GM21786 (cell line): ENCODE data around the gene OR52E4.
A peak's percentile ranks its signal among the peaks of the same experiment; 100 is the strongest.

ENCODE experiments used
- ATAC-seq: cut with Tn5 transposase; IDR thresholded peaks from one replicate; pipeline ENCODE4 v1.9.1; 2021; ENCODE audit not compliant: unreplicated experiment

OR52E4 gene

GRCh38 chr11:5880329-5880728, at the start of gene OR52E4:
TSS of gene OR52E4 (plus strand) at chr11:5880629. CDS start at chr11:5884293, 3,664 bp downstream.
- no peak for ATAC-seq

DNA sequence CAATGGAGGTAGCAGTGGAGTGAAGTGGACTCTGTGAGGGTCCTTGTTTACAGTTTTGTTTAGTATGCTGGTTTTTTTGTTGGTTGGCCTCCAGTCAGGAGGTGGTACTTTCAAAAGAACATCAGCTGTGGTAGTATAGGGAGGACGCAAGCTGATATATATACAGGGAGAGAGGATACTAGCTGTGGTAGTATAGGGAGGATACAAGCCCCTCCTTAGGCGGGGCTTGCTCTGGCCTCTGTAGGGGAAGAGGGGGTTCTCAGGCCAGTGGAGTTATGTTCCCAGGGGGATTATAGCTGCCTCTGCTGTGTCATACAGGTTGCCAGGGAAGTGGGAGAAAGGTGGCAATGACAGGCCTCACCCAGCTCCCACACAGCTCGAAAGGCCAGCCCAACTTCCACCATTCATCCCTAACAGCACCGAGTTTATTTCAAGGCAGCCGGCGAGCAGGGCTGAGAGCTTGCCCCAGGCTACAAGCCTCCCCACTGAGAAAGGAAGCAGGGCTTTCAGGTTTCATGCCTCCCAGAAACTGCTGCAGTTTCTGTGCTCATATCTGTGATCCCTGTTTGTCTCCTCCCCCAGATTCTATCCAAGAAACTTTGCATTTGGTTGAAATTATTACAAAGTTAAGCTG, 49.1 kb upstream of the OR52E4 start:
- no peak for ATAC-seq

- ATAC-seq, result no peak
These were observed 47.0 kb upstream of the OR52E4 start for GRCh38 chr11:5833446-5833845.

DNA sequence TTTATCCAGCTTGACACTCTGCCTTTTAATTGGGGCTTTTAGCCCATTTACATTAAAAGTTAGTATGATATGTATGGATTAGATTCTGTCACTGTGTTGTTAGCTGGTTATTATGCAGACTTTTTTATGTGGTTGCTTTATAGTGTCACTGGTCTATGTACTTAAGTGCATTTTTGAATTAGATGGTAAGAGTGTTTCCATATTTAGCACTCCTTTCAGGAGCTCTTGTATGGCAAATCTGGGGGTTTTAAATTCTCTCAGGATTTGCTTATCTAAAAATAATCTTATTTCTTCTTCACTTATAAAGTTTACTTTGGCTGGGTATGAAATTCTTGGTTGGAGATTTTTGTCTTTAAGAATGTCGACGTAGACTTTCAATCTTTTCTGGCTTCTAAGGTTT, 42.7 kb upstream of the OR52E4 start:
- ATAC-seq, result no peak

- ATAC-seq, result no peak
These were observed 38.6 kb upstream of the OR52E4 start, which contains the start of gene OR52E6 for GRCh38 chr11:5841797-5842196. TSS of gene OR52E6 (minus strand) at chr11:5841897. CDS start at chr11:5841897, 0 bp downstream.

- no peak for ATAC-seq
These were observed 33.7 kb upstream of the OR52E4 start for GRCh38 chr11:5846701-5847100.

DNA sequence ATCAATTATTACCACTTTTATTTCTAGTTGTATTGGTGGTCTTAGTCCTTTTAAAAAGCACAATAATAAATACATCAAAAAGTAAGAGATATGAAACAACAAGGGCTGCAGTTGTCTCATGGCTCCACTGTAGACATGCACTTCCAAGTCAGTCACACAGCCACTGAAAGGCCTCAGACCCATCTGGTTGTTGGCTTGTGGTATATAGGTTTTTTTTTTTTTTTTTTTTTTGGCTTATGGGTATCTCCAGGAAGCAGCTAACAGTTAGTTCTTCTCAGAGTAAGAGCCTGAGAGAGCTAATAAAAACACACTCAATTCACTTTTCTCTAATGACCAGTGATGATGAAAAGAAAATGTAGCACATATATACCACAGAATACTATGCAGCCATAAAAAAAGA, 32.7 kb upstream of the OR52E4 start:
- ATAC-seq, result no peak

DNA sequence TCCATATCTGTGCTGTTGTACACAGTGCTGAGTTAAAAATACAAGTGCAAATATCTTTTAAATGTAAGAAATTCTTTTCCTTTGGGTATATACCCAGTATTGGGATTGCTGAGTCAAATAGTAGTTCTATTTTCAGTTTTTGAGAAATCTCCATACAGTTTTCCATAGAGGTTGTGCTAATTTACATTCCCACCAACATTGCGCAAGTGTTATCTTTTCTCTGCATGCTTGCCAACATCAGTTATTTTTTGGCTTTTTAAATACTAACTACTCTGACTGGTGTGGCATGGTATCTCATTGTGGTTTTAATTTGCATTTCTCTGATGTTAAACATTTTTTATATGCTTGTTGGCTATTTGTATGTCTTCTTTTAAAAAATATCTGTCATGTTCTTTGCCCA, 29.4 kb upstream of the OR52E4 start:
- no peak for ATAC-seq

- ATAC-seq, result no peak
These were observed 22.8 kb upstream of the OR52E4 start, which contains the start of gene OR52E8 for GRCh38 chr11:5857590-5857989. TSS of gene OR52E8 (minus strand) at chr11:5857690. CDS start at chr11:5857690, 0 bp downstream.

GRCh38 chr11:5865826-5866225, 14.6 kb upstream of the OR52E4 start:
- no peak for ATAC-seq

GRCh38 chr11:5878564-5878963, 1.9 kb upstream of the OR52E4 start:
- no peak for ATAC-seq

DNA sequence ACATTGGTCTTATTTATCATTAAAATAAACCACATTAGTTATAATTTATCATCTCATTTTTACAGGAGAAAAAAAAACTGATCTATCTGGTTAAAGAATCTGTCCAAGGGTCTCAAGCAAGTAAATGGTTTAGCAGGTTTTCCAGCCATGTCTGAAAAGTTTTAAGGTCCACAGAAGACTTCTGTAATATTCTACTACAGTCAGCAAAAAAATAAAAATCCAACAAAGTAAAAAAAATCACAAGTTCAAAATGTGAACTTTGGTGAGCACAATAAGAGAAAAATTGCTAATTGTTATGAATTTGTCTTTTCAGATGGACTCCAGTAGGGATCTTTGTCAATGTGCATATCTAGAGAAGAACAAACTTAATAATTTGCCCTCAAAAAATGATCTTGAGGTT, 1.3 kb downstream of the OR52E4 start:
- no peak for ATAC-seq

- no peak for ATAC-seq
These were observed 6.7 kb downstream of the OR52E4 start for GRCh38 chr11:5887172-5887571.

DNA sequence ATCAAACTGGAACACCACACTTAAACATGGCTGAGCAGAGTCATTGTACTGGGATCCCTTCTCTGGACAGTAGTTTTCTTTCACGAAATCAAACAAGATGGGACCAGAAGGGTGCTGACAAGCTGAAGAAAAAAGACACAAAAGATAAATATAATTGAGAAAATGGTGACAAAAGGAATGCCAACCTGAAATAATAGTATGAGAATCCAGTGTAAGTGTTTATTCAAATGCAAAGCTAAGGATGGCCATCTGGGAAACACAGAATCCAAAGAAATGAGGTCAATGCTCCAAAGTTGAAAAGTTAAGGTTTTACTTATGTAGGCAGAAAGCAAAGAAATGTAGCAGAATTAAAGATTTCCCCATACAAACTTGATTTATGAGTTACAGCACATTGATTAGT, 7.2 kb downstream of the OR52E4 start:
- ATAC-seq, result no peak

DNA sequence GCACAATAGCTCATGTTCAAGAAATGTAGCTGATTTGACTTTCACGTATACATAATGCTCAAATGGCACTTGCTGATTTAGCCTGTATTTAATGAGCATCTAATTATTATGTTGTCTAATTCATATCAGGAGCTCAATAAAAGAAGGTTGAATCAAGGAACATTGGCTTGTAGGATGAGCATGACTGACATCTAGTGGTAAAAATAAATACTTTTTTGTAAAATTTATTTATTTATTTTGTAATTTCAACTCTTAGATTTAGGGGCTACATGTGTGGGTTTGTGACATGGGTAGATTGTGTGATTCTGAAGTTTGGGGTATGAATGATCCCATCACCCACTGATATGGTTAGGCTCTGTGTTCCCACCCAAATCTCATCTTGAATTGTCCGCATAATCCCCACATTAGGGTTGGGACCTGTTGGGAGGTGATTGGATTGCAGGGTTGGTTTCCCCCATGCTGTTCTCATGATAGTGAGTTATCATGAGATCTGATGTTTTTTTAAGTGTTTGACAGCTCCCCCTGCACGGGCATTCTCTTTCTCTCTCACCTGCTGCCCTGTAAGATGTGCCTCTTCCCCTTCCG, 10.9 kb downstream of the OR52E4 start:
- ATAC-seq, result no peak

DNA sequence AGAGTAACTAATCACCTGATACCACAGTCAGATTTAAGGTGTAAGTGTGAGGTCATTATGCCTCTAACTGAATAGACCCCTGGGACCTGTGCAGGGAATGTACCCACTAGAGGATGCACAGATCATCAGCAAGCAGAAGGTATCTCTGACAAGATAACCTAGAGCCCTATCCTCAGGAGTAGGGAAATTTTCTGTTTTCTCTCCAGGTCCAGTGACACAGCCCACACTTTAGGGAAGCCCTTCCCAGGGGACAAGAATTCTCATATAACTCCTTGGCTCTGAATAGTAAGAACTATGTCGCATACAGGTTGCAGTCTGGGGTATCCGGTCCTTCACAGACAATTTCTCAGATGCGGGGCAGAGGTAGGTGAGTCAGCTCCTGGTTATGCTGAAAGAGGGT, 12.5 kb downstream of the OR52E4 start, which contains the start of gene OR52E5:
TSS of gene OR52E5 (plus strand) at position 301 of the 400 bp plus-strand sequence. CDS start 7,569 bp downstream, outside the sequence.
- ATAC-seq, result no peak

DNA sequence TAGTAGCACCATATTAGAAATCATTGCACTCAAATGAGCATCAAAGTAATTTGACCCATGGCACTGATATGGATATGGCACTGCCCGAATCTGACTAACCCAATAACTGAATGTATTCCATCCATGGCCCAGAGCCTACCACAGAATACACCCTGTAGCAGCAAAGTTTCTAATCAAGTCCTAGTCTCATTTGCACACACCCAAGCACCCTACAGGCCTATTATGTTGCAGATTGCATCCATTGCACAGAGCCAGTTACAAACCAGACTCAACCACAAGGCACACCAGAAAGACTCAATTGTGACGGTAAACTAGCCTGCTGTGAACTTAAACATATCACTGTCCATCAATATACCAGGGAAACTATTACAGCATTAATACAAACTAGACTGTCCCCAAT, 19.1 kb downstream of the OR52E4 start:
- no peak for ATAC-seq

DNA sequence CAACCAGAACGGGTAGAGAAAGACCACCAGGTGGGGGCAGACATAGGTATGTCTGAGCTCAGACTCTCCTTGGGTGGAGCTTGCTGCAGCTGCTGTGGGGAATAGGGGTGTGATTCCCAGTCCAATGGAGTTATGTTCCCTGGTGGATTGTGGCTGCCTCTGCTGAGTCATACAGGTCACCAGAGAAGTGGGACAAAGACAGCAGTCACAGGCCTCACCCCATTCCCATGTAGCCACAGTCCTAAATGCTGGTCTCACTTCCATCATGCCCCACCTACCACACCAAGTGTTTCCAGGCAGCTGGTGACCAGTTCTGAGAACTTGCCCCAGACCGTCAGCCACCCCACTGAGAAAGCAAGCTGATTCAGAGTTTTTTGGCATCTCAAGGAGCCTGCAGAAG, 30.1 kb downstream of the OR52E4 start:
- ATAC-seq, result no peak

DNA sequence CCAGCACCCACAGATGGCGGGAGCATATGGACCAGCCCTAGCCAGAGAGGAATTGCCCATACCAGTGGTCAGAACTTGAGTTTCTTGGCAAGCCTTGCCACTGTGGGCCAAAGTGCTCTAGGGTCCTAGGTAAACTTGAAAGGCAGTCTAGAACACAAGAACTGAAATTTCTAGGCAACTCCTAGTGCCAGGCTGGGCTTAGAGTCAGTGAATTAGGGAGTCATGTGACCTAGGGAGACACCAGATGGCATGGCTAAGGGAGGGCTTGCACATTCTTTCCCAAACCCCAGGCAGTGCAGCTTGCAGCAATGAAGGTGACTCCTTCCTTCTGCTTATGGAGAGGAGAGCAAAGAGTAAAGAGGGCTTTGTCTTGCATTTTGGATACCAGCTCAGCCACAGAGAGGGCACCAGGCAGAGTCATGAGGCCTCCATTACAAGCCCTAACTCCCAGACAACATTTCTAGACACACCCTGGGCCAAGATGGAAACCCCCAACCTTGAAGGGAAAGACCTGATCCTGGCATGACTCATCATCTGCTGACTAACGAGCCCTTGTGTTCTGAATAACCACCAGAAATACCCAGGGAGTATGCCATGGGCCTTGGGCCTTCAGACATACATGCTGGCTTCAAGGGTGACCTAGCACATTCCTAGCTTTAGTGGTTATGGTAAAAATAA, 42.5 kb downstream of the OR52E4 start:
- ATAC-seq, result peak; percentile 76

DNA sequence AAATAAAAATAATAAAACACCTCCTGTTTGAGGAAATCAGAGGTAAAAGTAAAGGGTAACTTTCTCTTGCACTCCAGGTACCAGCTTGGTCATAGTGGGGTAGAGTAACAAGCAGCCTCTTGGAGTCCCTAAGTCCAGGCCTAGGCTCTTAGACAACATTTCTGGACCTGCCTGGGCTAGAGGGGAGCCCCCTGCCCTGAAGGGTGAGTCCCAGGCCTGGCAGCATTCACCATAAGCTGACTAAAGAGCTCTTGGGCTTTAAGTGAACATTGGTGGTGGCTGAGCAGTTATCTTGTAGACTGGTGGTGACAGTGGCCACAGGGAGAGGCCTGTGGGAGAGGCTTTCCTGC, 43.0 kb downstream of the OR52E4 start:
- peak; percentile 59 for ATAC-seq

DNA sequence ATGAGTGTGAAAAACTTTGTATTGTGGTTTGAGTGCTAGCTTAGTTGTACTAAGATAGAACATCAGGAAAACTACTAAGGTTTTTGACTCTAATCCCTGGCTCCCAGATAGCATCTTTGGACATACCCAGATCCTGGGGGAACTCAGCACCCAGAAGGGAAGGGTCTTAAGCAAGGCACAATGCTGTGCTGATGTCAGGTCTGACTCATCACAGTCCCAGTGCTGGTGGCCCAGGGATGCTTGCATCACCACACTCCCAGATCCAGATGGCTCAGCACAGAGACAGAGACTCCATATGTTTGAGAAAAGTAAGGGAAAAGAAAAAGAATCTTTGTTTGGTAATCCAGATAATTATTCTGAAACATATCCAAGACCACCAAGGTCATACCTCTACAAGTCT, 43.4 kb downstream of the OR52E4 start:
- ATAC-seq, result peak; percentile 12

- no peak for ATAC-seq
These were observed 47.8 kb downstream of the OR52E4 start for GRCh38 chr11:5928271-5928670.
